Mucosa of descending colon (tissue), 3 donors: Measurements from ENCODE around the gene ANKRD34C. TPM values are rescaled to one million over a fixed set of nuclear protein-coding genes. Genes with fewer than 3 reads are reported as not detected.

Source experiments
- ATAC-seq: fragments of 200-7000 bp; cut with Tn5 transposase; one replicate; pipeline ENCODE4 v1.9.1; 2020; ENCODE audit warnings: mild to moderate bottlenecking, moderate library complexity
- DNase-seq, 3 donors: peaks; one replicate each; pipeline ENCODE4 v3.0.0-alpha.2; 2020
- H3K36me3 ChIP-seq: fragments of 200-600 bp; one replicate; pipeline ENCODE4 v1.8.0; 2021; ENCODE audit warnings: low read depth, mild to moderate bottlenecking
- H3K4me1 ChIP-seq: fragments of 200-600 bp; one replicate; pipeline ENCODE4 v1.8.0; 2021; ENCODE audit warnings: low read depth, mild to moderate bottlenecking
- H3K4me3 ChIP-seq: fragments of 200-600 bp; one replicate; pipeline ENCODE4 v1.8.0; 2021; ENCODE audit warnings: mild to moderate bottlenecking
- H3K9me3 ChIP-seq: fragments of 200-600 bp; one replicate; pipeline ENCODE4 v1.8.0; 2021; ENCODE audit warnings: mild to moderate bottlenecking
- CTCF ChIP-seq: fragments of 200-600 bp; IDR thresholded peaks from one replicate; pipeline ENCODE4 v1.8.0; 2022; ENCODE audit warnings: antibody characterized with exemption, mild to moderate bottlenecking
- intact Hi-C, 2 donors: fragments of 100-400 bp; cut with DNase I in 1 of 2; cut with micrococcal nuclease in 1 of 2; formaldehyde crosslinking; loops; one replicate each; pipeline versions ENCODE4 v1.11.0 to v1.11.1; 2022; cut with DNase I, micrococcal nuclease
- long read RNA-seq, 2 donors: library from polyadenylated mRNA; unstranded; transcript quantifications; one replicate each; pipeline ENCODE4 v2.0.0, GENCODE V29; 2019 to 2021
- total RNA-seq, 3 donors: library from RNA; stranded (reverse); fragmentation: NEBNext Ultra II Directional in 2 of 3; extraction: Animal tissue kit (Norgen Biotek cat#: 25700) in 2 of 3; gene quantifications; one replicate each; pipeline versions ENCODE4 v1.2.1 to v1.2.4, GENCODE V29; 2021 to 2023
- donor health status: DM: no; HTN: no; CAD: no; lungs with moderate emphysema.
- donor health status: DM: no; HTN: no; CAD: no.
- donor health status: DM: no; HTN: yes; CAD: no.

ANKRD34C gene
- under 1 TPM in 1 of 3 donors, not detected in 2; 0.06 TPM for total RNA-seq
- long read RNA-seq, donor 1: 0 reads
- long read RNA-seq, donor 2: 0 reads

- TF ChIP-seq CTCF: no peak
- ATAC-seq (no peak), DNase-seq (no peak)
- H3K9me3 ChIP-seq: no peaks in the 10 kb centered on the region
- H3K4me3 ChIP-seq: no peak within 1 kb of the TSS
- intact Hi-C loops: no loop called here
- no peaks in the 10 kb centered on the region for H3K36me3 ChIP-seq
- no peaks in the 10 kb centered on the region for H3K4me1 ChIP-seq
These were observed at the start of gene ANKRD34C for GRCh38 chr15:79282371-79283251. ANKRD34C (plus strand) TSS chr15:79282722; CDS start chr15:79293285, 10,563 bp downstream.

GRCh38 chr15:79233236-79233635, 49.3 kb upstream of the ANKRD34C start:
- no peak overlapping the region for H3K4me3 ChIP-seq
- no peaks in the 10 kb centered on the region for H3K36me3 ChIP-seq
- no peak for ATAC-seq
- intact Hi-C loops: no loop called here
- DNase-seq: no peak
- TF ChIP-seq CTCF: no peak
- H3K9me3 ChIP-seq: peaks cover 5% of the 10 kb centered on the region
- no peaks in the 10 kb centered on the region for H3K4me1 ChIP-seq

- ATAC-seq: no peak
- no peaks in the 10 kb centered on the region for H3K36me3 ChIP-seq
- DNase-seq: no peak
- H3K9me3 ChIP-seq: no peaks in the 10 kb centered on the region
- intact Hi-C loops: no loop called here
- TF ChIP-seq CTCF: no peak
- H3K4me3 ChIP-seq: no peak overlapping the region
- no peaks in the 10 kb centered on the region for H3K4me1 ChIP-seq
These were observed 42.5 kb upstream of the ANKRD34C start for GRCh38 chr15:79240036-79240435.

- no peak overlapping the region for H3K4me3 ChIP-seq
- ATAC-seq (no peak), DNase-seq (no peak)
- TF ChIP-seq CTCF: no peak
- no peaks in the 10 kb centered on the region for H3K36me3 ChIP-seq
- H3K9me3 ChIP-seq: no peaks in the 10 kb centered on the region
- intact Hi-C loops: no loop called here
- no peaks in the 10 kb centered on the region for H3K4me1 ChIP-seq
These were observed 38.8 kb upstream of the ANKRD34C start for GRCh38 chr15:79243723-79244122.

GRCh38 chr15:79244876-79245275, 37.6 kb upstream of the ANKRD34C start:
- no peaks in the 10 kb centered on the region for H3K4me1 ChIP-seq
- no peak for DNase-seq
- no peak overlapping the region for H3K4me3 ChIP-seq
- no peaks in the 10 kb centered on the region for H3K36me3 ChIP-seq
- no peak for TF ChIP-seq CTCF
- intact Hi-C loops: no loop called here
- ATAC-seq: no peak
- H3K9me3 ChIP-seq: no peaks in the 10 kb centered on the region
